Skin epidermis (tissue), 12 donors: ENCODE results near the gene ATF7IP2.
"Not testable (repeated sequence)": the region's sequence is repeated elsewhere in the genome, so short reads cannot be mapped to it uniquely, and the experiment has no call there.

Experiments
- H3K27ac ChIP-seq, 21 experiments: fragments of 200-600 bp; sonication (generic) in 11 of 21; one replicate each; pipeline ENCODE4 v1.5.0; 2020; ENCODE audit warnings: mild to moderate bottlenecking in 3 of 21, inconsistent platforms in 2 of 21, moderate library complexity in 2 of 21
- H3K4me3 ChIP-seq, 7 experiments: fragments of 200-600 bp; sonication (generic) in 2 of 7; one replicate each; pipeline ENCODE4 v1.5.0; 2020; ENCODE audit warnings: inconsistent platforms in 2 of 7, mild to moderate bottlenecking in 2 of 7, moderate library complexity in 1 of 7

ATF7IP2 gene

GRCh38 chr16:10441726-10442125 is 55.9 kb downstream of the ATF7IP2 start:
- H3K4me3 ChIP-seq, result no peak overlapping the region
- no peak overlapping the region for H3K27ac ChIP-seq

- Histone ChIP-seq H3K4me3 (no peak overlapping the region), H3K27ac (no peak overlapping the region)
Measured at GRCh38 chr16:10447289-10447688, 61.4 kb downstream of the ATF7IP2 start.

DNA sequence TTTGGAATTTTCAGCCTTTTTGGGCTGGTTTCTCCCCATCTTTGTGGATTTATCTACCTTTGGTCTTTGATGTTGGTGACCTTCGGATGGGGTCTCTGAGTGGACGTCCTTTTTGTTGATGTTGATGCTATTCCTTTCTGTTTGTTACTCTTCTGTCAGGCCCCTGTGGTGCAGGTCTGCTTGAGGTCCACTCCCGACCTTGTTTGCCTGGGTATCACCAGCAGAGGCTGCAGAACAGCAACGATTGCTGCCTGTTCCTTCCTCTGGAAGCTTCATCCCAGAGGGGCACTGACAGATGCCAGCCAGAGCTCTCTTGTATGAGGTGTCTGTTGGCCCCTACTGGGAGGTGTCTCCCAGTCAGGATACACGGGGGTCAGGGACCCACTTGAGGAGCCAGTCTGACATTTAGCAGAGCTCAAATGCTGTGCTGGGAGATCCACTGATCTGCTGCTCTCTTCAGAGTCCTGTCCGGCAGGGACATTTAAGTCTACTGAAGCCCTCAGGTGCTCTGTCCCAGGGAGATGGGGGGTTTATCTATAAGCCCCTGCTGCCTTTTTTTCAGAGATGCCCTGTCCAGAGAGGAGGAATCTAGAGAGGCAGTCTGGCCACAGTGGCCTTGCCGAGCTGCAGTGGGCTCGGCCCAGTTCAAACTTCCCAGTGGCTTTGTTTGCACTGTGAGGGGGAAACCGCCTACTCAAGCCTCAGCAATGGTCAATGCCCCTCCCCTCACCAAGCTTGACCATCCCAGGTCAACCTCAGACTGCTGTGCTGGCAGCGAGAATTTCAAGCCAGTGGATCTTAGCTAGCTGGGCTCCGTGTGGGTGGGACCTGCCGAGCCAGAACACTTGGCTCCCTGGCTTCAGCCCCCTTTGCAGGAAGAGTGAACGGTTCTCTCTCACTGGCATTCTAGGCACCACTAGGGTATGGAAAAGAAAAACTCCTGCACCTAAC is 66.6 kb downstream of the ATF7IP2 start:
- H3K27ac ChIP-seq, H3K4me3 ChIP-seq: not testable (repeated sequence)

- Histone ChIP-seq H3K4me3 (no peak overlapping the region), H3K27ac (no peak overlapping the region)
Measured at GRCh38 chr16:10453159-10453510, 67.3 kb downstream of the ATF7IP2 start.

GRCh38 chr16:10465821-10466220 is 80.0 kb downstream of the ATF7IP2 start:
- Histone ChIP-seq H3K4me3 (no peak overlapping the region), H3K27ac (no peak overlapping the region)

- Histone ChIP-seq H3K27ac (no peak overlapping the region), H3K4me3 (no peak overlapping the region)
Measured at GRCh38 chr16:10466313-10466712, 80.5 kb downstream of the ATF7IP2 start.

DNA sequence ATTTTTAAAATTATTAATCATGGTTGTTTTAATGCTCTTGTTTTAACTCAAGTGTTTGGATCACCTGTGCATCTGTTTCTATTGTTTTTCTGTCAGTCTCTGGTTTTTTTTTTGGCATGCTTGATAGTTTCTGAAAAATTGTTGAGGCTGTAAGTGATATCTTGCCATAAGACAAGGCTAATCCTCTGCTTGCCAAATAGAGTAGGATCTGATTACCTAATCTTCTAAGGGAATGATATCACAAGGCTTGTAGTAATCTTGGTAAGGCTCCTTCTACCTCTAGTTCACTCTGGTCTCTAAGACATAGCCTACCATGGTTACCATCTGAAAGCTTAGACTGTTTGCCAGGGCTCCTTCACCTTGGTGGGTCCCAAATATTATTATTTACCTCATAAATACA is 81.0 kb downstream of the ATF7IP2 start:
- H3K27ac ChIP-seq, result no peak overlapping the region
- no peak overlapping the region for H3K4me3 ChIP-seq

DNA sequence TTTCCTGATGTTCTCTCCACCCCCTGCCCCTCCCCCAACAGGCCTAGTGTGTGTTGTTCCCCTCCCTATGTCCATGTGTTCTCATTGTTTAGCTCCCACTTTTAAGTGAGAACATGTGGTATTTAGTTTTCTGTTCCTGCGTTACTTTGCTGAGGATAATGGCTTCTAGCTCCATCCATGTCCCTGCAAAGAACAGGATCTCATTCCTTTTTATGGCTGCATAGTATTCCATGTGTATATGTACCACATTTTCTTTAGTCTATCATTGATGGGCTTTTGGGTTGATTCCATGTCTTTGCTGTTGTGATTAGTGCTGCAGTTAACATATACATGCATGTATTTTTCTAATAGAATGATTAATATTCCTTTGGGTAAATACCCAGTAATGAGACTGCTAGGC is 90.8 kb downstream of the ATF7IP2 start:
- not testable (repeated sequence) for H3K27ac ChIP-seq, H3K4me3 ChIP-seq

- H3K27ac ChIP-seq, result no peak overlapping the region
- H3K4me3 ChIP-seq, result no peak overlapping the region
Measured at GRCh38 chr16:10480151-10480550, 94.3 kb downstream of the ATF7IP2 start.

GRCh38 chr16:10485159-10485558 is 99.3 kb downstream of the ATF7IP2 start:
- Histone ChIP-seq H3K4me3 (no peak overlapping the region), H3K27ac (no peak overlapping the region)

- no peak overlapping the region for H3K27ac ChIP-seq
Measured at GRCh38 chr16:10485698-10486382, 100.0 kb downstream of the ATF7IP2 start.

DNA sequence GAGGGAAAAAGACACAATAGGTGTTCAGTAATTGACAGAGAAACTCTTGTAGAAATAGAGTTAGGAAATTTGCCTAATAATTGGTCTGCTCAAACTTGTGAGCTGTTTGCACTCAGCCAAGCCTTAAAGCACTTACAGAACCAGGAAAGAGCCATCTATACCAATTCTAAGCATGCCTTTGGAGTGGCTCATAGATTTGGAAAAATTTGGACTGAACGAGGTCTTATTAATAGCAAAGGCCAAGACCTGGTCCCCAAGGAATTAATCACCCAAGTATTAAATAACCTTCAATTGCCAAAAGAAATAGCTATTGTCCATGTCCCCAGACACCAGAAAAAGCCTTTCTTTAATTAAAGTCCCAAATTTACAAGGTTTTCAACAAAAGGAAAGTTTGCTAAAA is 104.3 kb downstream of the ATF7IP2 start:
- H3K4me3 ChIP-seq, result no peak overlapping the region
- H3K27ac ChIP-seq, result no peak overlapping the region

More at GRCh38 chr16:10485698-10486382, 100.0 kb downstream of the ATF7IP2 start:
- H3K4me3 ChIP-seq, result no peak overlapping the region

DNA sequence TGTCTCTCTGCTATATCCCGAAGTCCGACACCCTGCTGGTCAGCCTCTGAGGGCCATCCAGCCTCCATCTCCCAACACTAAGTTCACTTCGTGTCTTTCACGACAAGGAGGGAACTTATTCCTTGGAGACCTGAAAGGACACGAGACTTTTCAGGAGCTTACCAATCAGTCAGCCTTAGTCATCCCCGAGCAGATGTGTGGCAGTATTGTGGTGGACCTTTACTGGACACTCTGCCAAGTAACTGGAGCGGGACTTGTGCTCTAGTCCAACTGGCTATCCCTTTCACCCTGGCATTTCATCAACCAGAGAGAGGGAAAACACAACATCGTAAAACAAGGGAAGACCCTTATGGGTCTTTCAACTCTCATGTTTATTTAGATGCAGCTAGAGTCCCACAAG is 107.4 kb downstream of the ATF7IP2 start:
- Histone ChIP-seq H3K27ac (no peak overlapping the region), H3K4me3 (no peak overlapping the region)

- H3K4me3 ChIP-seq, result no peak overlapping the region
- H3K27ac ChIP-seq, result no peak overlapping the region
Measured at GRCh38 chr16:10494343-10495030, 108.6 kb downstream of the ATF7IP2 start.

GRCh38 chr16:10495031-10495345 is 109.1 kb downstream of the ATF7IP2 start:
- Histone ChIP-seq H3K4me3 (no peak overlapping the region), H3K27ac (no peak overlapping the region)

DNA sequence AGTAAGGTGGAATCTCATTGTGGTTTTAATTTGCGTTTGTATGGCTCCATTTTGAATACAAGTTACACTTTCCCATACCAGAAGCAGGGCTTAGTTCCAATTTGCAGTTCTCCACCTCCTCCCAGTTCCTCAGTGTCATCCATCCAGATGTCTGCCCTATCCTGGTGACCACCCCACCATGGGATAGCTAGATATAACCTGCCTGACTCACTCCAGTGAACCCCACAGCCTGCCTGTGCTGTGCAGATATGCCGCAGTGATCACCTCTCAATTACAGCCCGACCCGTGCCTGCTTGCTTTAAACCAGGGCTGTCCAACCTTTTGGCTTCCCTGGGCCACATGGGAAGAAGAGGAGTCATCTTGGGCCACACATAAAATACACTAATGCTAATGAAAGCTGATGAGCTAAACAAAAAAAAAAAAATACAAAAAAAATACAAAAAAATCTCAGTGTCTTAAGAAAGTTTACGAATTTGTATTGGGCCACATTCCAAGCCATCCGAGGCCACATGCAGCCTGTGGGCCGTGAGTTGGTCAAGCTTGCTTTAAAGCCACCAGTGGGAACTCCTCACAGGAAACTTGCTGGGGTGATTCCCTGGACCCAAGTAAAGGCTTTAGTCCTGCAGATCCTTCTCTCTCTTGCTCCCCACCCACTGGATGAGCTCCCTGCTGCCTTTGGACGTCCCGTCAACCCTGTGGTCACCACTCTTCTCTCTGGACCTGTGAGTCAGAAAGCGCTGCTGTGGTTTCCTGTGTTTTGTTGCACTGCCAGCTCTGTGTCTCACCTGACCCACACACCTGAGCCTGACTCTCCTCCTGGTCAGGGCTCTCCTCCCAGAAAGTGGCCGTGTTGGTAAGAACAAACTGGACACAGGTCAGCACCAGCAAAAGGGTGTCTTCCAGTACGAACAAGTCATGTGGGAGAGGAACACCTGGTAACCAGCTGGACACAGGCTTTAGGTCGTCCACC is 111.6 kb downstream of the ATF7IP2 start:
- no peak overlapping the region for H3K4me3 ChIP-seq
- no peak overlapping the region for H3K27ac ChIP-seq

GRCh38 chr16:10500582-10500981 is 114.7 kb downstream of the ATF7IP2 start:
- Histone ChIP-seq H3K4me3 (no peak overlapping the region), H3K27ac (no peak overlapping the region)

- Histone ChIP-seq H3K27ac (no peak overlapping the region), H3K4me3 (no peak overlapping the region)
Measured at GRCh38 chr16:10501016-10501607, 115.3 kb downstream of the ATF7IP2 start.

DNA sequence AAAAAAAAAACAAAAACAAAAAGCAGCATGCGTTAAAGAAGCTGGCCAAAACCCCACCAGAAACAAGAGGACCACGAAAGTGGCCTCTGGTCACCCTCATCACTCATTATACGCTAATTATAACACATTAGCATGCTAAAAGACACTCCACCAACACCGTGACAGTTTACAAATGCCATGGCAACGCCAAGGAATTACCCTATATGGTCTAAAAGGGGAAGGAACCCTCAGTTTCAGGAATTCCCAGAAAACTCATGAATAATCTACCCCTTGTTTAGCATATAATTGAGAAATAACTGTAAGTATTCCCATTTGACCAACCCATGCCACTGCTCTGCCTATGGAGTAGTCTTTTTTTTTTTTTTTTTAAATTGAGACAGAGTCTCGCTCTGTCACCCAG is 116.9 kb downstream of the ATF7IP2 start:
- H3K27ac ChIP-seq, result no peak overlapping the region
- no peak overlapping the region for H3K4me3 ChIP-seq
